HCT116 (cell line): Measurements from ENCODE around the gene TMEM91. TPM values are rescaled to one million over a fixed set of nuclear protein-coding genes. Genes with fewer than 3 reads are reported as not detected.

ENCODE experiments used
- ATAC-seq: fragments of 200-7000 bp; cut with Tn5 transposase; 2 replicates; pipeline ENCODE4 v1.9.1; 2020; ENCODE audit warnings: mild to moderate bottlenecking, moderate library complexity
- BruUV-seq: library from RNA; stranded (reverse); fragments of 400-500 nt; replicated peaks from 2 replicates; lab custom pipeline; 2021; lab: Mats Ljungman, UMichigan
- CTCF ChIA-PET: fragments of 300-600 bp; sonication (Branson Sonifier 250); formaldehyde crosslinking; loops from one replicate; lab custom pipeline; 2021; ENCODE audit warnings: antibody characterized with exemption; lab: Charles Lee
- POLR2A ChIA-PET: fragments of 300-600, 350-600 bp; sonication (Branson Sonifier 250); formaldehyde crosslinking; loops from one replicate; lab custom pipeline; 2021; ENCODE audit warnings: antibody characterized with exemption; lab: Charles Lee
- RAD21 ChIA-PET, 2 experiments: fragments of 300-600 bp; sonication (Branson Sonifier 250); formaldehyde crosslinking; loops; one replicate each; lab custom pipeline; 2023; ENCODE audit warnings: low total read pairs in 2 of 2; ENCODE audit not compliant: uncharacterized antibody in 2 of 2, unreplicated experiment in 2 of 2, low non-redundant PET in 1 of 2; lab: Charles Lee
- DNase-seq: peaks from one replicate; pipeline ENCODE4 v3.0.0-alpha.2; 2010; ENCODE audit warnings: low read depth, low spot score
- H2AFZ ChIP-seq: fragments of 200-600 bp; shearing (Covaris generic), sonication (generic); 2 replicates; pipeline ENCODE4 v1.6.1; 2017; ENCODE audit warnings: low read depth, mixed run types, mixed read lengths, antibody characterized with exemption, low read length; ENCODE audit not compliant: poor library complexity, severe bottlenecking
- H3K27ac ChIP-seq: 2 replicates; pipeline ENCODE4 v1.5.1; 2012; ENCODE audit warnings: low read depth, low read length
- H3K27me3 ChIP-seq: fragments of 200-600 bp; sonication (generic); 2 replicates; pipeline ENCODE4 v1.6.1; 2016; ENCODE audit warnings: mixed run types, low read length, mixed read lengths; ENCODE audit not compliant: insufficient read depth
- H3K36me3 ChIP-seq, 2 experiments: fragments of 200-500 bp in 1 of 2; fragments of 200-600 bp in 1 of 2; sonication (Bioruptor generic) in 1 of 2; sonication (generic) in 1 of 2; 2 replicates each; pipeline versions ENCODE4 v1.5.1 to v1.6.1; 2014 to 2016; ENCODE audit warnings: low read length in 2 of 2, inconsistent platforms in 1 of 2, mixed read lengths in 1 of 2, mixed run types in 1 of 2; ENCODE audit not compliant: insufficient read depth in 2 of 2, control insufficient read depth in 1 of 2
- H3K4me1 ChIP-seq, 2 experiments: fragments of 200-600 bp in 1 of 2; sonication (generic) in 1 of 2; 2 replicates each; pipeline versions ENCODE4 v1.5.1 to v1.6.1; 2012 to 2017; ENCODE audit warnings: low read length in 2 of 2, inconsistent platforms in 1 of 2, mild to moderate bottlenecking in 1 of 2, mixed read lengths in 1 of 2, mixed run types in 1 of 2, moderate library complexity in 1 of 2; ENCODE audit not compliant: insufficient read depth in 2 of 2, control insufficient read depth in 1 of 2
- H3K4me2 ChIP-seq: fragments of 200-600 bp; sonication (generic); 2 replicates; pipeline ENCODE4 v1.6.1; 2017; ENCODE audit warnings: mixed run types, low read length, mixed read lengths
- H3K4me3 ChIP-seq, 2 experiments: fragments of 200-600 bp in 1 of 2; sonication (generic) in 1 of 2; replicated peaks in 1 of 2; 2 replicates each; pipeline ENCODE4 v1.5.1; 2011 to 2016; ENCODE audit warnings: low read length in 2 of 2, control low read depth in 1 of 2, low read depth in 1 of 2, mild to moderate bottlenecking in 1 of 2, mixed read lengths in 1 of 2, mixed run types in 1 of 2
- H3K79me2 ChIP-seq: fragments of 200-600 bp; sonication (generic); 2 replicates; pipeline ENCODE4 v1.6.1; 2017; ENCODE audit warnings: mild to moderate bottlenecking, mixed run types, low read length, moderate library complexity, mixed read lengths; ENCODE audit not compliant: insufficient read depth
- H3K9ac ChIP-seq: fragments of 200-600 bp; sonication (generic); 2 replicates; pipeline ENCODE4 v1.6.1; 2016; ENCODE audit warnings: low read length, mixed read lengths
- H3K9me2 ChIP-seq: fragments of 200-600 bp; sonication (generic), shearing (Covaris generic); 2 replicates; pipeline ENCODE4 v1.6.1; 2017; ENCODE audit warnings: mixed run types, mild to moderate bottlenecking, moderate library complexity; ENCODE audit not compliant: insufficient read depth
- H3K9me3 ChIP-seq, 2 experiments: fragments of 200-500 bp in 1 of 2; fragments of 200-600 bp in 1 of 2; sonication (Bioruptor generic) in 1 of 2; sonication (generic) in 1 of 2; 2 replicates each; pipeline ENCODE4 v1.6.1; 2014 to 2017; ENCODE audit warnings: low read length in 2 of 2, mixed read lengths in 2 of 2, inconsistent platforms in 1 of 2, low read depth in 1 of 2, mild to moderate bottlenecking in 1 of 2, mixed run types in 1 of 2, moderate library complexity in 1 of 2; ENCODE audit not compliant: control insufficient read depth in 1 of 2, insufficient read depth in 1 of 2
- H4K20me1 ChIP-seq: fragments of 200-600 bp; sonication (generic), shearing (Covaris generic); 2 replicates; pipeline ENCODE4 v1.6.1; 2017; ENCODE audit warnings: mixed run types, mild to moderate bottlenecking, moderate library complexity; ENCODE audit not compliant: insufficient read depth
- CEBPB ChIP-seq: IDR thresholded peaks from 2 replicates; pipeline ENCODE4 v1.6.1; 2012; ENCODE audit warnings: low read depth
- CTCF ChIP-seq, 3 experiments: fragments of 200-600 bp in 1 of 3; sonication (generic) in 1 of 3; IDR thresholded peaks in 2 of 3; conservative IDR thresholded peaks in 1 of 3; 2 replicates each; pipeline ENCODE4 v1.5.1; 2012 to 2017; ENCODE audit warnings: low read depth in 2 of 3, low read length in 2 of 3, antibody characterized with exemption in 1 of 3, borderline replicate concordance in 1 of 3, control low read depth in 1 of 3, mild to moderate bottlenecking in 1 of 3, mixed read lengths in 1 of 3, mixed run types in 1 of 3, moderate library complexity in 1 of 3; ENCODE audit not compliant: insufficient read depth in 1 of 3
- EZH2phosphoT487 ChIP-seq: fragments of 200-600 bp; IDR thresholded peaks from 2 replicates; pipeline ENCODE4 v1.6.1; 2018; ENCODE audit warnings: antibody characterized with exemption, borderline replicate concordance
- POLR2A ChIP-seq: IDR thresholded peaks from 2 replicates; pipeline ENCODE4 v1.7.0; 2011; ENCODE audit warnings: borderline replicate concordance; ENCODE audit not compliant: insufficient read depth, insufficient read length; ENCODE audit errors: extremely low read depth
- SIN3A ChIP-seq: IDR thresholded peaks from 2 replicates; pipeline ENCODE4 v1.6.1; 2012; ENCODE audit warnings: low read depth
- SRF ChIP-seq: IDR thresholded peaks from 2 replicates; pipeline ENCODE4 v1.6.1; 2012; ENCODE audit warnings: low read depth
- TCF7L2 ChIP-seq: IDR thresholded peaks from 2 replicates; pipeline ENCODE4 v1.7.0; 2011; ENCODE audit warnings: borderline replicate concordance, inconsistent platforms; ENCODE audit not compliant: insufficient read depth, insufficient read length; ENCODE audit errors: extremely low read depth
- ZFX ChIP-seq: fragments of 450-650 bp; IDR thresholded peaks from 2 replicates; pipeline ENCODE4 v1.6.1; 2017
- ZNF274 ChIP-seq: fragments of 200-500 bp; sonication (Bioruptor generic); IDR thresholded peaks from 2 replicates; pipeline ENCODE4 v1.6.1; 2014; ENCODE audit warnings: mild to moderate bottlenecking, low read depth, low read length, inconsistent platforms
- intact Hi-C: fragments of 100-400 bp; cut with micrococcal nuclease; formaldehyde crosslinking; loops from 2 replicates; pipeline ENCODE4 v1.10.0; 2022
- total RNA-seq: library from RNA; stranded (reverse); gene quantifications from one replicate; pipeline ENCODE4 v1.2.1, GENCODE V29; 2021; ENCODE audit not compliant: unreplicated experiment
- TF ChIP-seq, protein P1 (sequence below): IDR thresholded peaks from 2 replicates; pipeline ENCODE4 v1.6.1; 2012

TMEM91 gene
- total RNA-seq, 1 experiment from 2014 or later, result 4.4 TPM

- POLR2A ChIA-PET, result interaction anchor here (1.5 kb wide), 1 partner anchor 8 kb away, joined by 5 read pairs; the partner anchor contains the start of gene B9D2
- intact Hi-C loops, result no loop called here
- DNase-seq (no peak), ATAC-seq (no peak)
- H3K79me2 ChIP-seq, result peaks cover 25% of the 10 kb centered on the region; the same call in 1 of the 2 replicates
- no peak overlapping the region for H3K27ac ChIP-seq
- no peaks in the 10 kb centered on the region for H3K9me2 ChIP-seq
- H3K9me3 ChIP-seq, result no peaks in the 10 kb centered on the region
- H4K20me1 ChIP-seq, result no peaks in the 10 kb centered on the region
- no peaks in the 10 kb centered on the region for H3K27me3 ChIP-seq
- CTCF ChIA-PET, result interaction anchor here (5.6 kb wide), 1 partner anchor 9 kb away, joined by 54 read pairs; the partner anchor contains the start of gene B9D2
- H3K4me2 ChIP-seq, result no peak overlapping the region
- no peaks in the 10 kb centered on the region for H3K36me3 ChIP-seq
- no TSS peak for BruUV-seq
- H3K4me1 ChIP-seq, result peaks cover 8 to 24% of the 10 kb centered on the region in 2 experiments; a peak in 3 of 4 replicates
- no peak overlapping the region for H3K9ac ChIP-seq
- TF ChIP-seq SRF (no peak), POLR2A (no peak), ZFX (no peak), ZNF274 (no peak)
- H2AFZ ChIP-seq, result no peak overlapping the region
- H3K4me3 ChIP-seq, result no peak overlapping the region
- RAD21 ChIA-PET, result no interaction called here
Measured at GRCh38 chr19:41355802-41356201, 20.5 kb upstream of the TMEM91 start.

DNA sequence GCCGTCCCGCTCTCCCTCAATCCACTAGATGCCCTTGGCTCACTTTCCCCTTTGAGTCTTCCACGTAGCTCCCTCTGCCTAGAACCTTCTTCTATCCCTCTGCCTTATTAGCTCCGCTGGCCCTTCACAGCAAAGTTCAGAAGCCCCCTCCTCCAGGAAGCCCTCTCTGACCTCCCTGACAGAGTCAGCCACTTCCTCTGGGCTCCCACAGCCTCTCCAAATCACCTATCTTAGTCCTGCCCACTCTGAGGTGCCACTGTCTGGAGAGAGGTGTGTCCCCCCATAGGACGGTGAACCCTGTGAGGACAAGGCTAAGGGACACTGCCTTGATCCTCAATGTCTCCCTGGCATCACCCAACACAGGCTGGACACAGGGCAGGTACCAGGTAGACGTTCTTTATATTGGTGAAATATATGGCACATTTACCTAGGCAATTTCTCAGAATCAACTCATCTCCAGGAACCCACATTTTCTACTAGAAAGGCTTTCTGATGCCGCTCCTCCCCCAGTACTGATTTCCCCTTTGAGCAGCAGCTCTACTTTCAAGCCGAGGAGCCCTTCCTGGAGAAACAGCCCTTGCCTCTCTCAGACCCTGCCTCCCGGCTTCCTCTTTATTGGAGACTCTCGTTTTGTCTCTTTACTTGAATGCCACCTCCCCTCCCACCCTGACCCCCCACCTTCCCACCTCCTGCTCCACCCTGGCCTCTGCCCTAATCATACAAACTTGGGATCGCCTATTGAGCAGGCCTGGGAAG is 19.2 kb upstream of the TMEM91 start:
- Histone ChIP-seq H4K20me1 (no peaks in the 10 kb centered on the region), H3K36me3 (no peaks in the 10 kb centered on the region), H2AFZ (no peak overlapping the region), H3K4me3 (no peak overlapping the region), H3K9me2 (no peaks in the 10 kb centered on the region), H3K9ac (no peak overlapping the region), H3K27ac (no peak overlapping the region), H3K79me2 (peaks cover 12% of the 10 kb centered on the region; the same call in 1 of the 2 replicates), H3K4me2 (no peak overlapping the region), H3K27me3 (no peaks in the 10 kb centered on the region), H3K4me1 (peaks cover 4 to 11% of the 10 kb centered on the region in 2 experiments; a peak in 3 of 4 replicates), H3K9me3 (no peaks in the 10 kb centered on the region)
- TF ChIP-seq SIN3A (no peak), TCF7L2 (no peak), ZNF274 (no peak), CEBPB (no peak), CTCF (IDR thresholded peaks at IDR 0.05 in 2 of 3, conservative IDR thresholded peaks at IDR 0.05 in 1 of 3; ENCODE audit: borderline replicate concordance in 1 of 3, insufficient read depth in 1 of 3, low read depth in 2 of 3, low read length in 2 of 3) (no peak), EZH2phosphoT487 (no peak)
- TF ChIP-seq, protein P1, sequence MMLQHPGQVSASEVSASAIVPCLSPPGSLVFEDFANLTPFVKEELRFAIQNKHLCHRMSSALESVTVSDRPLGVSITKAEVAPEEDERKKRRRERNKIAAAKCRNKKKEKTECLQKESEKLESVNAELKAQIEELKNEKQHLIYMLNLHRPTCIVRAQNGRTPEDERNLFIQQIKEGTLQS, result no peak
- ATAC-seq (no peak), DNase-seq (no peak)
- intact Hi-C loops, result no loop called here
- RAD21 ChIA-PET, result no interaction called here
- BruUV-seq, result no TSS peak
- POLR2A ChIA-PET, result no interaction called here
- CTCF ChIA-PET, result interaction anchor here (1.0 kb wide), 1 partner anchor 213 kb away, joined by 3 read pairs; no protein-coding TSS in a partner anchor
